CD14-positive monocyte (primary cell): ENCODE measurements around the gene FGB. TPM values are rescaled to one million over a fixed set of nuclear protein-coding genes. Genes with fewer than 3 reads are reported as not detected.
"Not testable (repeated sequence)": the region's sequence is repeated elsewhere in the genome, so short reads cannot be mapped to it uniquely, and the experiment has no call there.

Experiments
- DNase-seq, 3 donors: peaks; one replicate each; pipeline ENCODE4 v3.0.0-alpha.2; 2011 to 2022
- H2AFZ ChIP-seq: 2 replicates; pipeline ENCODE4 v1.6.0; 2012; ENCODE audit warnings: mild to moderate bottlenecking, low read depth, low read length, inconsistent platforms; ENCODE audit not compliant: insufficient read depth, poor library complexity, severe bottlenecking
- H3K27ac ChIP-seq, 2 donors: 1 replicate in 1 of 2; 2 replicates in 1 of 2; pipeline ENCODE4 v1.5.1; 2012 to 2013; ENCODE audit warnings: low read length in 2 of 2, control low read depth in 1 of 2, inconsistent platforms in 1 of 2, low read depth in 1 of 2, mild to moderate bottlenecking in 1 of 2
- H3K27me3 ChIP-seq, 2 donors: one replicate each; pipeline versions ENCODE4 v1.6.0 to v1.6.1; 2011 to 2013; ENCODE audit warnings: low read length in 2 of 2; ENCODE audit not compliant: control insufficient read depth in 2 of 2, insufficient read depth in 2 of 2
- H3K36me3 ChIP-seq, 2 donors: replicated peaks in 1 of 2; 1 replicate in 1 of 2; 2 replicates in 1 of 2; pipeline versions ENCODE4 v1.5.1 to v1.6.1; 2012 to 2013; ENCODE audit warnings: low read length in 2 of 2, control low read depth in 1 of 2, inconsistent platforms in 1 of 2, mild to moderate bottlenecking in 1 of 2; ENCODE audit not compliant: insufficient read depth in 2 of 2, control insufficient read depth in 1 of 2
- H3K4me1 ChIP-seq, 2 donors: 1 replicate in 1 of 2; 2 replicates in 1 of 2; pipeline versions ENCODE4 v1.5.1 to v1.6.1; 2012 to 2013; ENCODE audit warnings: low read length in 2 of 2, control low read depth in 1 of 2, inconsistent platforms in 1 of 2, mild to moderate bottlenecking in 1 of 2, moderate library complexity in 1 of 2; ENCODE audit not compliant: insufficient read depth in 2 of 2, control insufficient read depth in 1 of 2
- H3K4me2 ChIP-seq: replicated peaks from 2 replicates; pipeline ENCODE3; 2012; ENCODE audit warnings: low read length, moderate library complexity, mild to moderate bottlenecking; ENCODE audit not compliant: poor library complexity, severe bottlenecking; ENCODE audit errors: extremely low read depth
- H3K4me3 ChIP-seq, 3 experiments: fragments of 200-600 bp in 1 of 3; sonication (generic) in 1 of 3; replicated peaks in 1 of 3; 1 replicate in 2 of 3; 2 replicates in 1 of 3; pipeline ENCODE4 v1.5.1; 2011 to 2013; ENCODE audit warnings: low read length in 3 of 3, mild to moderate bottlenecking in 3 of 3, control low read depth in 2 of 3, low read depth in 2 of 3, inconsistent platforms in 1 of 3, moderate library complexity in 1 of 3
- H3K79me2 ChIP-seq: 2 replicates; pipeline ENCODE4 v1.6.0; 2012; ENCODE audit warnings: mild to moderate bottlenecking, control low read depth, inconsistent platforms, low read length, moderate library complexity; ENCODE audit not compliant: insufficient read depth
- H3K9ac ChIP-seq: 2 replicates; pipeline ENCODE4 v1.6.0; 2017; ENCODE audit warnings: low read length, mild to moderate bottlenecking; ENCODE audit not compliant: insufficient read depth, poor library complexity, severe bottlenecking
- H3K9me3 ChIP-seq, 2 donors: replicated peaks in 1 of 2; 1 replicate in 1 of 2; 2 replicates in 1 of 2; pipeline versions ENCODE4 v1.5.1 to v1.6.1; 2012 to 2013; ENCODE audit warnings: low read length in 2 of 2, control low read depth in 1 of 2; ENCODE audit not compliant: control insufficient read depth in 1 of 2, insufficient read depth in 1 of 2
- H4K20me1 ChIP-seq: 2 replicates; pipeline ENCODE4 v1.6.0; 2012; ENCODE audit warnings: mild to moderate bottlenecking, low read length, control low read depth, moderate library complexity; ENCODE audit not compliant: insufficient read depth
- H3K27ac Mint-ChIP-seq, 7 donors: one replicate each; pipeline ENCODE4 v1.8.0; 2020; ENCODE audit warnings: mild to moderate bottlenecking in 7 of 7, mixed read lengths in 7 of 7, moderate library complexity in 6 of 7, inconsistent platforms in 2 of 7
- H3K27me3 Mint-ChIP-seq, 3 donors: one replicate each; pipeline ENCODE4 v1.8.0; 2021 to 2022; ENCODE audit warnings: low read depth in 3 of 3, mild to moderate bottlenecking in 3 of 3, mixed read lengths in 3 of 3, moderate library complexity in 3 of 3, inconsistent platforms in 1 of 3
- H3K36me3 Mint-ChIP-seq, 2 donors: one replicate each; pipeline ENCODE4 v1.8.0; 2020; ENCODE audit warnings: mixed read lengths in 2 of 2, inconsistent platforms in 1 of 2, mild to moderate bottlenecking in 1 of 2
- H3K4me1 Mint-ChIP-seq: one replicate; pipeline ENCODE4 v1.8.0; 2020; ENCODE audit warnings: mild to moderate bottlenecking, mixed read lengths
- H3K4me3 Mint-ChIP-seq, 2 donors: one replicate each; pipeline ENCODE4 v1.8.0; 2020; ENCODE audit warnings: mild to moderate bottlenecking in 2 of 2, mixed read lengths in 2 of 2, moderate library complexity in 1 of 2
- H3K9me3 Mint-ChIP-seq, 7 donors: one replicate each; pipeline ENCODE4 v1.8.0; 2020 to 2022; ENCODE audit warnings: mixed read lengths in 7 of 7, mild to moderate bottlenecking in 6 of 7, moderate library complexity in 6 of 7, inconsistent platforms in 2 of 7
- CTCF ChIP-seq: fragments of 200-600 bp; IDR thresholded peaks from one replicate; pipeline ENCODE4 v1.8.0; 2022; ENCODE audit warnings: antibody characterized with exemption, mild to moderate bottlenecking
- WGBS: methylation state at CpG from one replicate; pipeline ENCODE4 v1.1.5; 2013; ENCODE audit warnings: missing lambda C conversion rate; ENCODE audit not compliant: insufficient coverage; 5-methylcytosine and 5-hydroxymethylcytosine counted together
- intact Hi-C, 2 donors: fragments of 100-400 bp; cut with micrococcal nuclease; formaldehyde crosslinking; loops; one replicate each; pipeline versions ENCODE4 v1.15.0 to v1.15.1; 2023
- polyA plus RNA-seq, 3 donors: library from polyadenylated mRNA; depleted of rRNA in 1 of 3; unstranded in 2 of 3; stranded (reverse) in 1 of 3; fragments of 300-500 nt in 2 of 3; fragments of >200 nt in 1 of 3; fragmentation: Illumina TruSeq in 2 of 3; gene quantifications; 1 replicate in 2 of 3; 2 replicates in 1 of 3; pipeline ENCODE4 v1.2.3, GENCODE V29; 2012 to 2021

The FGB gene
- polyA plus RNA-seq, 3 donors, result not detected

GRCh38 chr4:154595807-154596206, 33.0 kb downstream of the FGB start:
- H3K9me3 Mint-ChIP-seq, result peaks cover 0 to 1% (median 0%) of the 10 kb centered on the region in 7 donors
- H3K4me1 ChIP-seq, result no peaks in the 10 kb centered on the region
- H3K36me3 ChIP-seq, result no peaks in the 10 kb centered on the region
- H3K27ac ChIP-seq, result no peak overlapping the region
- H3K9me3 ChIP-seq, result no peaks in the 10 kb centered on the region
- H2AFZ ChIP-seq, result no peak overlapping the region
- no peak for TF ChIP-seq CTCF
- H3K27me3 ChIP-seq, result no peaks in the 10 kb centered on the region
- no peak overlapping the region for H3K4me2 ChIP-seq
- peaks cover 0 to 10% (median 2%) of the 10 kb centered on the region in 3 donors for H3K27me3 Mint-ChIP-seq
- no peaks in the 10 kb centered on the region for H4K20me1 ChIP-seq
- peaks cover 6% of the 10 kb centered on the region for H3K4me1 Mint-ChIP-seq
- H3K9ac ChIP-seq, result no peak overlapping the region
- H3K4me3 Mint-ChIP-seq, result no peak overlapping the region
- H3K36me3 Mint-ChIP-seq, result no peaks in the 10 kb centered on the region
- no peak overlapping the region for H3K27ac Mint-ChIP-seq
- intact Hi-C loops, result no loop called here
- DNase-seq, result no peak
- H3K4me3 ChIP-seq, result no peak overlapping the region
- no peaks in the 10 kb centered on the region for H3K79me2 ChIP-seq

- H3K27ac ChIP-seq, H3K27me3 Mint-ChIP-seq, H4K20me1 ChIP-seq, H3K9ac ChIP-seq, H3K4me2 ChIP-seq, H3K9me3 Mint-ChIP-seq, H3K36me3 Mint-ChIP-seq, H3K4me3 Mint-ChIP-seq, H3K27ac Mint-ChIP-seq, H3K27me3 ChIP-seq, intact Hi-C loops, H3K4me1 Mint-ChIP-seq, DNase-seq, H3K4me3 ChIP-seq, H3K9me3 ChIP-seq, H3K36me3 ChIP-seq, H3K79me2 ChIP-seq, H3K4me1 ChIP-seq, H2AFZ ChIP-seq: not testable (repeated sequence)
- WGBS, result 94% methylated on average over 7 of the region's 11 CpGs
Observed at GRCh38 chr4:154597281-154597680, 34.5 kb downstream of the FGB start.
